Endothelial cell of umbilical vein (primary cell): Measurements from ENCODE around the gene EVPLL. TPM values are rescaled to one million over a fixed set of nuclear protein-coding genes. Genes with fewer than 3 reads are reported as not detected.

Experiments used
- BruUV-seq: library from RNA; stranded (reverse); fragments of 400-500 nt; replicated peaks from 2 replicates; lab custom pipeline; 2021; lab: Mats Ljungman, UMichigan
- CTCF ChIA-PET: fragments of 300-600, 350-600 bp; sonication (Branson Sonifier 250); formaldehyde crosslinking; loops from one replicate; lab custom pipeline; 2021; ENCODE audit warnings: antibody characterized with exemption, inconsistent platforms; lab: Charles Lee
- POLR2A ChIA-PET: fragments of 300-600, 350-600 bp; sonication (Branson Sonifier 250); formaldehyde crosslinking; loops from one replicate; lab custom pipeline; 2021; ENCODE audit warnings: antibody characterized with exemption, inconsistent platforms; lab: Charles Lee
- DNase-seq: peaks from one replicate; pipeline ENCODE4 v3.0.0-alpha.2; 2011; ENCODE audit warnings: low read depth, low spot score
- FAIRE-seq: peaks from 2 replicates; lab custom pipeline; 2011; peaks lifted over from hg19 to GRCh38; lab: Jason Lieb, UNC
- H2AFZ ChIP-seq: 2 replicates; pipeline ENCODE4 v1.6.0; 2012; ENCODE audit warnings: low read depth, low read length, control low read depth, inconsistent platforms
- H3K27ac ChIP-seq: 2 replicates; pipeline ENCODE4 v1.5.1; 2011; ENCODE audit warnings: low read depth, mild to moderate bottlenecking, control low read depth, low read length, moderate library complexity; ENCODE audit not compliant: insufficient read depth
- H3K27me3 ChIP-seq, 2 experiments: 2 replicates each; pipeline versions ENCODE4 v1.6.0 to v1.6.1; 2011; ENCODE audit warnings: low read length in 2 of 2, mixed read lengths in 1 of 2; ENCODE audit not compliant: control insufficient read depth in 2 of 2, insufficient read depth in 2 of 2
- H3K36me3 ChIP-seq, 2 experiments: 2 replicates in 1 of 2; 3 replicates in 1 of 2; pipeline ENCODE4 v1.5.1; 2011; ENCODE audit warnings: low read length in 2 of 2, mild to moderate bottlenecking in 1 of 2, moderate library complexity in 1 of 2; ENCODE audit not compliant: control insufficient read depth in 2 of 2, insufficient read depth in 2 of 2; ENCODE audit errors: extremely low read depth in 1 of 2
- H3K4me1 ChIP-seq: 3 replicates; pipeline ENCODE4 v1.5.1; 2011; ENCODE audit warnings: mild to moderate bottlenecking, low read length; ENCODE audit not compliant: control insufficient read depth, insufficient read depth; ENCODE audit errors: extremely low read depth
- H3K4me2 ChIP-seq: 2 replicates; pipeline ENCODE4 v1.6.1; 2011; ENCODE audit warnings: low read length, control low read depth, mixed read lengths; ENCODE audit not compliant: insufficient read depth
- H3K4me3 ChIP-seq, 3 experiments: fragments of 200-600 bp in 1 of 3; sonication (generic), shearing (Covaris generic) in 1 of 3; replicated peaks in 1 of 3; 2 replicates each; pipeline ENCODE4 v1.5.1; 2011 to 2016; ENCODE audit warnings: control low read depth in 3 of 3, low read length in 3 of 3, mild to moderate bottlenecking in 2 of 3, inconsistent platforms in 1 of 3, low read depth in 1 of 3, moderate library complexity in 1 of 3; ENCODE audit not compliant: insufficient read depth in 1 of 3
- H3K79me2 ChIP-seq: 2 replicates; pipeline ENCODE4 v1.6.0; 2012; ENCODE audit warnings: low read length, inconsistent platforms; ENCODE audit not compliant: control insufficient read depth, insufficient read depth
- H3K9ac ChIP-seq: replicated peaks from 2 replicates; pipeline ENCODE3; 2011; ENCODE audit warnings: low read length, control low read depth; ENCODE audit not compliant: insufficient read depth; ENCODE audit errors: extremely low read depth
- H3K9me1 ChIP-seq: replicated peaks from 3 replicates; pipeline ENCODE4 v1.6.0; 2011; ENCODE audit warnings: mild to moderate bottlenecking, low read length; ENCODE audit not compliant: control insufficient read depth, insufficient read depth; ENCODE audit errors: extremely low read depth
- H3K9me3 ChIP-seq: replicated peaks from 2 replicates; pipeline ENCODE4 v1.5.1; 2012; ENCODE audit warnings: low read length, inconsistent platforms; ENCODE audit not compliant: control insufficient read depth, insufficient read depth
- H4K20me1 ChIP-seq: replicated peaks from 2 replicates; pipeline ENCODE3; 2011; ENCODE audit warnings: mild to moderate bottlenecking, low read length; ENCODE audit not compliant: control insufficient read depth, insufficient read depth; ENCODE audit errors: extremely low read depth
- CTCF ChIP-seq, 2 donors: IDR thresholded peaks; 1 replicate in 1 of 2; 2 replicates in 1 of 2; pipeline ENCODE4 v1.5.1; 2011; ENCODE audit warnings: low read length in 2 of 2, mild to moderate bottlenecking in 2 of 2, moderate library complexity in 2 of 2, control low read depth in 1 of 2, inconsistent platforms in 1 of 2, low read depth in 1 of 2; ENCODE audit not compliant: insufficient read depth in 1 of 2; ENCODE audit errors: extremely low read depth in 1 of 2
- EZH2 ChIP-seq: IDR thresholded peaks from 2 replicates; pipeline ENCODE4 v1.6.1; 2012; ENCODE audit warnings: borderline replicate concordance, low read depth, mild to moderate bottlenecking, moderate library complexity, low read length, inconsistent platforms; ENCODE audit not compliant: severe bottlenecking
- FOS ChIP-seq: IDR thresholded peaks from 2 replicates; pipeline ENCODE4 v1.6.1; 2011; ENCODE audit warnings: mild to moderate bottlenecking, low read length, moderate library complexity, borderline replicate concordance; ENCODE audit not compliant: insufficient read depth
- GATA2 ChIP-seq: IDR thresholded peaks from 2 replicates; pipeline ENCODE4 v1.7.0; 2011; ENCODE audit warnings: low read depth, mild to moderate bottlenecking, moderate library complexity, mixed read lengths, low read length; ENCODE audit not compliant: insufficient read length, insufficient read depth
- JUN ChIP-seq: IDR thresholded peaks from 2 replicates; pipeline ENCODE4 v1.6.1; 2011; ENCODE audit warnings: borderline replicate concordance, low read depth; ENCODE audit not compliant: insufficient read length, insufficient read depth
- MAX ChIP-seq: IDR thresholded peaks from 2 replicates; pipeline ENCODE4 v1.6.1; 2011; ENCODE audit not compliant: insufficient read depth, insufficient read length
- MYC ChIP-seq: IDR thresholded peaks from one replicate; pipeline ENCODE4 v1.6.1; 2011; ENCODE audit warnings: mild to moderate bottlenecking, low read depth, low read length
- POLR2A ChIP-seq: IDR thresholded peaks from 2 replicates; pipeline ENCODE4 v1.6.1; 2012; ENCODE audit warnings: low read depth, mild to moderate bottlenecking, control low read depth, low read length
- POLR2AphosphoS5 ChIP-seq: IDR thresholded peaks from 2 replicates; pipeline ENCODE4 v1.6.1; 2012; ENCODE audit warnings: low read depth, mild to moderate bottlenecking, control low read depth, low read length, moderate library complexity; ENCODE audit not compliant: insufficient read depth
- dilution Hi-C: fragments of 300-500 bp; cut with MboI; formaldehyde crosslinking; loops from one replicate; pipeline ENCODE4 v1.15.0; 2019; ENCODE audit warnings: low sequenced_read_pairs; ENCODE audit not compliant: extremely low pct_ligation_motif_present
- intact Hi-C: fragments of 100-400 bp; cut with micrococcal nuclease; formaldehyde crosslinking; loops from one replicate; pipeline ENCODE4 v1.10.0; 2022
- polyA plus RNA-seq, 4 experiments: library from polyadenylated mRNA; depleted of rRNA in 3 of 4; stranded (reverse) in 3 of 4; unstranded in 1 of 4; fragments of >200 nt; gene quantifications; 2 replicates each; pipeline versions ENCODE4 v1.2.1 to v1.2.3, GENCODE V29; 2011 to 2012; ENCODE audit warnings: missing spikeins in 1 of 4
- total RNA-seq: library from RNA; stranded (reverse); gene quantifications from 2 replicates; pipeline ENCODE4 v1.2.3, GENCODE V29; 2021

The EVPLL gene
- total and polyA plus RNA-seq, 2 donors (not counting 3 experiments of a cell fraction or from before 2014, with no cell fraction given), result not detected

DNA sequence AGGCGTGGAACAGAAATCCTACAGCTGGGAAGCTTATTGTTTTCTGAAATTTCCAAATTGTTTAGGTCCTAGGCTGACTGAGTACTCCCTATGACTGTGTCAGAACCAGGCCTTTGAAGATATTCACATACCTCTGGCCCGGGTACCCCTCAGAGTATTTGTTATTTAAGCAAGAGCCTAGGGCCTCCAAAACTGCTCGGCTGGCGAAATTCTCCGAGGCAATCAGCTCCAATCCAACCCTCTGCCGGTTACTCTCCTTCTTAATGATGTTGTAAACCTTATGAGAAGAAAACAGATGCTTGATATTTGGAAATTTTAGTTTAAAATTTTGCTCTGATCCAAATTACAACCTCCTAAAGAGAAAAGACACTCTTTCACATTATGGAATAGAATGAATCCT is 24.0 kb upstream of the EVPLL start:
- POLR2A ChIA-PET, result no interaction called here
- BruUV-seq, result no TSS peak

More for the DNA sequence above, 24.0 kb upstream of the EVPLL start:
- Histone ChIP-seq H3K9me3 (no peaks in the 10 kb centered on the region), H3K4me2 (no peak overlapping the region), H3K27ac (no peak overlapping the region), H3K9ac (no peak overlapping the region), H3K27me3 (no peaks in the 10 kb centered on the region), H3K36me3 (no peaks in the 10 kb centered on the region), H4K20me1 (no peaks in the 10 kb centered on the region), H2AFZ (no peak overlapping the region), H3K4me3 (no peak overlapping the region), H3K9me1 (no peaks in the 10 kb centered on the region), H3K79me2 (no peaks in the 10 kb centered on the region), H3K4me1 (no peaks in the 10 kb centered on the region)
- dilution Hi-C loops (no loop called here), intact Hi-C loops (no loop called here)
- FAIRE-seq (no peak), DNase-seq (no peak)
- CTCF ChIA-PET, result interaction anchor here (1.8 kb wide), 1 partner anchor 9 kb away, joined by 4 read pairs; no protein-coding TSS in a partner anchor
- TF ChIP-seq CTCF (IDR thresholded peaks at IDR 0.05; ENCODE audit: extremely low read depth in 1 of 2, insufficient read depth in 1 of 2, low read depth in 1 of 2, low read length in 2 of 2), result no peak
- TF ChIP-seq EZH2, result no peak
- no peak for TF ChIP-seq JUN
- no peak for TF ChIP-seq FOS
- TF ChIP-seq POLR2A, result no peak
- no peak for TF ChIP-seq MYC
- no peak for TF ChIP-seq MAX
- no peak for TF ChIP-seq GATA2
- TF ChIP-seq POLR2AphosphoS5, result no peak
